Astrocyte (in vitro differentiated cells and primary cell): ENCODE data around the gene WDR36. TPM values are rescaled to one million over a fixed set of nuclear protein-coding genes. Genes with fewer than 3 reads are reported as not detected.

Experiments used
- DNase-seq: peaks from one replicate; pipeline ENCODE4 v3.0.0-alpha.2; 2010; ENCODE audit warnings: low read depth
- FAIRE-seq: peaks from 2 replicates; lab custom pipeline; 2011; peaks lifted over from hg19 to GRCh38; lab: Jason Lieb, UNC
- H2AFZ ChIP-seq: 2 replicates; pipeline ENCODE4 v1.6.0; 2012; ENCODE audit warnings: low read depth, low read length, inconsistent platforms
- H3K27ac ChIP-seq: 2 replicates; pipeline ENCODE4 v1.5.1; 2011; ENCODE audit warnings: low read depth, low read length, inconsistent platforms
- H3K27me3 ChIP-seq: 2 replicates; pipeline ENCODE4 v1.6.0; 2011; ENCODE audit warnings: low read length, inconsistent platforms; ENCODE audit not compliant: insufficient read depth
- H3K36me3 ChIP-seq: 2 replicates; pipeline ENCODE4 v1.5.1; 2011; ENCODE audit warnings: low read length, inconsistent platforms; ENCODE audit not compliant: insufficient read depth
- H3K4me1 ChIP-seq: 2 replicates; pipeline ENCODE4 v1.5.1; 2011; ENCODE audit warnings: low read length, inconsistent platforms; ENCODE audit not compliant: insufficient read depth
- H3K4me2 ChIP-seq: 2 replicates; pipeline ENCODE4 v1.6.0; 2012; ENCODE audit warnings: low read length, inconsistent platforms
- H3K4me3 ChIP-seq: 2 replicates; pipeline ENCODE4 v1.5.1; 2011; ENCODE audit warnings: low read depth, mild to moderate bottlenecking, low read length, inconsistent platforms; ENCODE audit not compliant: insufficient read depth
- H3K79me2 ChIP-seq: 2 replicates; pipeline ENCODE4 v1.6.0; 2012; ENCODE audit warnings: mild to moderate bottlenecking, low read length, inconsistent platforms; ENCODE audit not compliant: insufficient read depth
- H3K9ac ChIP-seq: 2 replicates; pipeline ENCODE4 v1.6.0; 2012; ENCODE audit warnings: mild to moderate bottlenecking, low read length, inconsistent platforms
- H3K9me3 ChIP-seq: 2 replicates; pipeline ENCODE4 v1.5.1; 2012; ENCODE audit warnings: low read depth, mild to moderate bottlenecking, low read length, inconsistent platforms; ENCODE audit not compliant: insufficient read depth
- H4K20me1 ChIP-seq: 2 replicates; pipeline ENCODE4 v1.6.0; 2012; ENCODE audit warnings: low read length, inconsistent platforms; ENCODE audit not compliant: insufficient read depth
- H3K27ac Mint-ChIP-seq: one replicate; pipeline ENCODE4 v1.8.0; 2021; ENCODE audit warnings: mild to moderate bottlenecking, mixed read lengths; ENCODE audit not compliant: unreplicated experiment
- H3K27me3 Mint-ChIP-seq: one replicate; pipeline ENCODE4 v1.8.0; 2021; ENCODE audit warnings: low read depth, mixed read lengths; ENCODE audit not compliant: unreplicated experiment
- H3K36me3 Mint-ChIP-seq: one replicate; pipeline ENCODE4 v1.8.0; 2021; ENCODE audit warnings: low read depth, mixed read lengths; ENCODE audit not compliant: unreplicated experiment
- H3K4me1 Mint-ChIP-seq: one replicate; pipeline ENCODE4 v1.8.0; 2021; ENCODE audit warnings: low read depth, mixed read lengths; ENCODE audit not compliant: unreplicated experiment
- H3K4me3 Mint-ChIP-seq: one replicate; pipeline ENCODE4 v1.8.0; 2021; ENCODE audit warnings: mild to moderate bottlenecking, moderate library complexity, mixed read lengths; ENCODE audit not compliant: unreplicated experiment
- H3K9me3 Mint-ChIP-seq: one replicate; pipeline ENCODE4 v1.8.0; 2021; ENCODE audit warnings: mild to moderate bottlenecking, mixed read lengths; ENCODE audit not compliant: unreplicated experiment
- CTCF ChIP-seq: IDR thresholded peaks from 2 replicates; pipeline ENCODE4 v1.5.1; 2011; ENCODE audit warnings: low read depth, mild to moderate bottlenecking, inconsistent platforms, low read length, moderate library complexity; ENCODE audit not compliant: insufficient read depth
- EZH2 ChIP-seq: IDR thresholded peaks from 2 replicates; pipeline ENCODE4 v1.6.1; 2012; ENCODE audit warnings: mild to moderate bottlenecking, low read length, inconsistent platforms; ENCODE audit not compliant: insufficient read depth
- total RNA-seq: library from RNA; stranded (reverse); gene quantifications from 2 replicates; pipeline ENCODE4 v1.2.1, GENCODE V29; 2021

WDR36 gene
- total RNA-seq, 1 donor from 2014 or later, result 33.4 TPM

- H3K4me2 ChIP-seq, result no peak overlapping the region
- no peak overlapping the region for H3K9ac ChIP-seq
- peaks cover 2% of the 10 kb centered on the region for H3K27me3 ChIP-seq
- no peaks in the 10 kb centered on the region for H3K4me1 ChIP-seq
- H3K27ac ChIP-seq, result no peak overlapping the region
- FAIRE-seq, result no peak
- no peak for TF ChIP-seq CTCF
- TF ChIP-seq EZH2, result no peak
- DNase-seq, result no peak
- no peak overlapping the region for H3K4me3 Mint-ChIP-seq
- H3K27me3 Mint-ChIP-seq, result no peaks in the 10 kb centered on the region
- no peaks in the 10 kb centered on the region for H3K36me3 ChIP-seq
- no peak overlapping the region for H2AFZ ChIP-seq
- H3K79me2 ChIP-seq, result no peaks in the 10 kb centered on the region
- no peak overlapping the region for H3K27ac Mint-ChIP-seq
- no peaks in the 10 kb centered on the region for H3K9me3 ChIP-seq
- H4K20me1 ChIP-seq, result no peaks in the 10 kb centered on the region
- peaks cover 1% of the 10 kb centered on the region for H3K9me3 Mint-ChIP-seq
- no peaks in the 10 kb centered on the region for H3K4me1 Mint-ChIP-seq
- no peak overlapping the region for H3K4me3 ChIP-seq
- no peaks in the 10 kb centered on the region for H3K36me3 Mint-ChIP-seq
These were observed 61.3 kb downstream of the WDR36 start for GRCh38 chr5:111153483-111153882.

- H3K4me1 ChIP-seq, result no peaks in the 10 kb centered on the region
- Mint-ChIP-seq H3K4me3 (no peak overlapping the region), H3K27ac (no peak overlapping the region), H3K9me3 (peaks cover 1% of the 10 kb centered on the region), H3K27me3 (peaks cover 2% of the 10 kb centered on the region), H3K4me1 (no peaks in the 10 kb centered on the region), H3K36me3 (no peaks in the 10 kb centered on the region)
- peaks cover 2% of the 10 kb centered on the region for H3K27me3 ChIP-seq
- H3K36me3 ChIP-seq, result no peaks in the 10 kb centered on the region
- H3K4me3 ChIP-seq, result no peak overlapping the region
- no peaks in the 10 kb centered on the region for H3K9me3 ChIP-seq
- no peak for FAIRE-seq
- no peaks in the 10 kb centered on the region for H3K79me2 ChIP-seq
- no peak overlapping the region for H2AFZ ChIP-seq
- no peak overlapping the region for H3K9ac ChIP-seq
- TF ChIP-seq CTCF (no peak), EZH2 (no peak)
- no peak overlapping the region for H3K27ac ChIP-seq
- no peak for DNase-seq
- H4K20me1 ChIP-seq, result no peaks in the 10 kb centered on the region
- H3K4me2 ChIP-seq, result no peak overlapping the region
These were observed 61.8 kb downstream of the WDR36 start for GRCh38 chr5:111153945-111154344.

GRCh38 chr5:111158105-111158744 lies 66.1 kb downstream of the WDR36 start:
- no peak overlapping the region for H2AFZ ChIP-seq
- H3K4me1 Mint-ChIP-seq, result no peaks in the 10 kb centered on the region
- no peak overlapping the region for H3K27ac Mint-ChIP-seq
- H3K36me3 ChIP-seq, result no peaks in the 10 kb centered on the region
- H3K4me2 ChIP-seq, result no peak overlapping the region
- H4K20me1 ChIP-seq, result no peaks in the 10 kb centered on the region
- H3K4me3 Mint-ChIP-seq, result no peak overlapping the region
- no peaks in the 10 kb centered on the region for H3K4me1 ChIP-seq
- no peaks in the 10 kb centered on the region for H3K9me3 Mint-ChIP-seq
- H3K4me3 ChIP-seq, result no peak overlapping the region
- H3K36me3 Mint-ChIP-seq, result no peaks in the 10 kb centered on the region
- no peak overlapping the region for H3K9ac ChIP-seq
- no peaks in the 10 kb centered on the region for H3K27me3 ChIP-seq
- no peak for FAIRE-seq
- no peak overlapping the region for H3K27ac ChIP-seq
- DNase-seq, result peak; percentile 48
- peaks cover 4% of the 10 kb centered on the region for H3K27me3 Mint-ChIP-seq
- TF ChIP-seq CTCF, result peak; percentile 100
- TF ChIP-seq EZH2, result no peak
- no peaks in the 10 kb centered on the region for H3K9me3 ChIP-seq
- H3K79me2 ChIP-seq, result no peaks in the 10 kb centered on the region
